Smooth muscle cell (in vitro differentiated cells): ENCODE results near the gene CD300LF. TPM values are rescaled to one million over a fixed set of nuclear protein-coding genes. Genes with fewer than 3 reads are reported as not detected.

Source experiments
- DNase-seq: peaks from one replicate; lab custom pipeline; 2025; ENCODE audit not compliant: unreplicated experiment; lab: John Stamatoyannopoulos, UW
- H2AFZ ChIP-seq: fragments of 200-600 bp; sonication (generic); 2 replicates; pipeline ENCODE4 v1.6.0; 2016; ENCODE audit warnings: antibody characterized with exemption, low read depth, mild to moderate bottlenecking
- H3F3A ChIP-seq: fragments of 200-600 bp; sonication (generic); 2 replicates; pipeline ENCODE4 v1.6.0; 2017; ENCODE audit warnings: antibody characterized with exemption, low read depth
- H3K27ac ChIP-seq: fragments of 200-600 bp; sonication (generic); 2 replicates; pipeline ENCODE4 v1.5.1; 2016; ENCODE audit warnings: low read depth, mild to moderate bottlenecking
- H3K27me3 ChIP-seq: fragments of 200-600 bp; sonication (generic); 2 replicates; pipeline ENCODE4 v1.6.1; 2016; ENCODE audit warnings: low read depth, mild to moderate bottlenecking
- H3K36me3 ChIP-seq: fragments of 200-600 bp; sonication (generic); 2 replicates; pipeline ENCODE4 v1.5.1; 2016; ENCODE audit warnings: low read depth
- H3K4me1 ChIP-seq: fragments of 200-600 bp; sonication (generic); 2 replicates; pipeline ENCODE4 v1.5.1; 2016; ENCODE audit warnings: low read depth
- H3K4me2 ChIP-seq: fragments of 200-600 bp; sonication (generic); 2 replicates; pipeline ENCODE4 v1.6.0; 2016; ENCODE audit warnings: mild to moderate bottlenecking
- H3K4me3 ChIP-seq: fragments of 200-600 bp; sonication (generic); 2 replicates; pipeline ENCODE4 v1.5.1; 2016; ENCODE audit warnings: mild to moderate bottlenecking
- H3K79me2 ChIP-seq: fragments of 200-600 bp; sonication (generic); 2 replicates; pipeline ENCODE4 v1.6.0; 2016; ENCODE audit warnings: low read depth, mild to moderate bottlenecking
- H3K9ac ChIP-seq: fragments of 200-600 bp; sonication (generic); 2 replicates; pipeline ENCODE4 v1.6.0; 2016; ENCODE audit warnings: low read depth
- H3K9me3 ChIP-seq: fragments of 200-600 bp; sonication (generic); replicated peaks from 2 replicates; pipeline ENCODE4 v1.5.1; 2016; ENCODE audit warnings: low read depth
- H4K20me1 ChIP-seq: fragments of 200-600 bp; sonication (generic); 2 replicates; pipeline ENCODE4 v1.6.0; 2016; ENCODE audit warnings: low read depth
- WGBS: methylation state at CpG from one replicate; pipeline ENCODE4 v1.1.7; 2016; ENCODE audit warnings: low lambda C conversion rate; 5-methylcytosine and 5-hydroxymethylcytosine counted together
- polyA plus RNA-seq: library from polyadenylated mRNA; unstranded; fragments of >200 nt; fragmentation: Nextera tagmentation; extraction: Ambion mirVana; gene quantifications from 2 replicates; pipeline ENCODE4 v1.2.1, GENCODE V29; 2016
- total RNA-seq: library from RNA; depleted of rRNA; stranded (reverse); fragments of >200 nt; gene quantifications from 2 replicates; pipeline ENCODE4 v1.2.3, GENCODE V29; 2014
- TF ChIP-seq, protein P1 (sequence below): fragments of 200-600 bp; sonication (generic); IDR thresholded peaks from 2 replicates; pipeline ENCODE4 v1.5.1; 2017; ENCODE audit warnings: borderline replicate concordance, mild to moderate bottlenecking, antibody characterized with exemption; ENCODE audit not compliant: insufficient read depth, poor library complexity, severe bottlenecking

Gene CD300LF
- total RNA-seq (not detected in 2 replicates), polyA plus RNA-seq (not detected in 2 replicates)

DNA sequence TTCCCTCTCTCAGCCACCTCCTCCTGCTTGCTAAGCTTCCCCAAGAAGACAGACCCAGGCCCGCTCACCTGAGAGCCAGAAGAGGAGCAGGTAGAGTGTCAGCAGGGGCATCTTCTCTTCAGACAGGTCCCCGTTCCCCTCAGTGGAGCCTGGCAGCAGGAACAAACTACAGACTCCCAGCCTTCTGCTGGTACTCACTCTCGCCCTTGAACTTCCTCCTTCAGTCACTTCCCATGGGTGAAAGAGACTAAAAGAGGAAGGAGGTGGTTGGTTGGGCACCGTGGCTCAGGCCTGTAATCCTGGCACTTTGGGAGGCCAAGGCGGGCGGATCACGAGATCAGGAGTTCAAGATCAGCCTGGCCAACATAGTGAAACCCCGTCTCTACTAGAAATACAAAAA, at the start of gene CD300LF:
TSS of gene CD300LF (minus strand) at position 168 of the 400 bp plus-strand sequence. CDS start at position 111, 57 bp downstream.
- Histone ChIP-seq H3K27me3 (peaks cover 11% of the 10 kb centered on the region), H3K4me2 (no peak within 1 kb of the TSS), H2AFZ (no peak within 1 kb of the TSS), H4K20me1 (no peaks in the 10 kb centered on the region), H3K79me2 (no peaks in the 10 kb centered on the region), H3F3A (no peaks in the 10 kb centered on the region), H3K36me3 (no peaks in the 10 kb centered on the region), H3K27ac (no peak within 1 kb of the TSS), H3K4me3 (no peak within 1 kb of the TSS), H3K4me1 (no peaks in the 10 kb centered on the region), H3K9ac (no peak within 1 kb of the TSS), H3K9me3 (no peaks in the 10 kb centered on the region)
- no peak for DNase-seq
- TF ChIP-seq, protein P1, sequence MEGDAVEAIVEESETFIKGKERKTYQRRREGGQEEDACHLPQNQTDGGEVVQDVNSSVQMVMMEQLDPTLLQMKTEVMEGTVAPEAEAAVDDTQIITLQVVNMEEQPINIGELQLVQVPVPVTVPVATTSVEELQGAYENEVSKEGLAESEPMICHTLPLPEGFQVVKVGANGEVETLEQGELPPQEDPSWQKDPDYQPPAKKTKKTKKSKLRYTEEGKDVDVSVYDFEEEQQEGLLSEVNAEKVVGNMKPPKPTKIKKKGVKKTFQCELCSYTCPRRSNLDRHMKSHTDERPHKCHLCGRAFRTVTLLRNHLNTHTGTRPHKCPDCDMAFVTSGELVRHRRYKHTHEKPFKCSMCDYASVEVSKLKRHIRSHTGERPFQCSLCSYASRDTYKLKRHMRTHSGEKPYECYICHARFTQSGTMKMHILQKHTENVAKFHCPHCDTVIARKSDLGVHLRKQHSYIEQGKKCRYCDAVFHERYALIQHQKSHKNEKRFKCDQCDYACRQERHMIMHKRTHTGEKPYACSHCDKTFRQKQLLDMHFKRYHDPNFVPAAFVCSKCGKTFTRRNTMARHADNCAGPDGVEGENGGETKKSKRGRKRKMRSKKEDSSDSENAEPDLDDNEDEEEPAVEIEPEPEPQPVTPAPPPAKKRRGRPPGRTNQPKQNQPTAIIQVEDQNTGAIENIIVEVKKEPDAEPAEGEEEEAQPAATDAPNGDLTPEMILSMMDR, result no peak
- 92% methylated on average over 8 of the region's 8 CpGs for WGBS

DNA sequence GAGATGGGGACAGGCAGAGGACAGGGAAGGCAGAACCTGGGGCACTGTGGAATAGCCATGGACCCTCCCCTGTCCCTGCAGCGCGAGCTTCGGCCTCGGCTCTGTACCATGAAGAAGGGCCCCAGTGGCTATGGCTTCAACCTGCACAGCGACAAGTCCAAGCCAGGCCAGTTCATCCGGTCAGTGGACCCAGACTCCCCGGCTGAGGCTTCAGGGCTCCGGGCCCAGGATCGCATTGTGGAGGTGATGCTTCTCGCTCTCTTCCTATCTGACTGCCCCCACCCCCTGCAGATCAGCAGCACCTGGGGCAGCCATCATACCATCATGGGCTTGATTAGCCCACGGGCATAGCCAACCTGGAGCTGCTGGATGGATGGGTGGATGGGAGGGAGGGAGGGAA, 49.2 kb upstream of the CD300LF start:
- no peak overlapping the region for H3K9ac ChIP-seq
- no peaks in the 10 kb centered on the region for H3K9me3 ChIP-seq
- no peaks in the 10 kb centered on the region for H3K79me2 ChIP-seq
- H3K36me3 ChIP-seq, result no peaks in the 10 kb centered on the region
- TF ChIP-seq, protein P1, result no peak
- WGBS, result 98% methylated on average over 11 of the region's 11 CpGs
- H3F3A ChIP-seq, result no peaks in the 10 kb centered on the region
- H3K27me3 ChIP-seq, result no peaks in the 10 kb centered on the region
- DNase-seq, result no peak
- H3K4me2 ChIP-seq, result no peak overlapping the region
- H4K20me1 ChIP-seq, result no peaks in the 10 kb centered on the region
- H3K4me1 ChIP-seq, result peaks cover 61% of the 10 kb centered on the region
- no peak overlapping the region for H2AFZ ChIP-seq
- no peak overlapping the region for H3K27ac ChIP-seq
- H3K4me3 ChIP-seq, result no peak overlapping the region

- 81% methylated on average over 5 of the region's 5 CpGs for WGBS
- Histone ChIP-seq H3K9ac (no peak overlapping the region), H3K36me3 (no peaks in the 10 kb centered on the region), H3K4me3 (no peak overlapping the region), H2AFZ (no peak overlapping the region), H3K79me2 (peaks cover 2% of the 10 kb centered on the region), H4K20me1 (no peaks in the 10 kb centered on the region), H3K27me3 (no peaks in the 10 kb centered on the region), H3K9me3 (no peaks in the 10 kb centered on the region), H3K4me1 (peaks cover 61% of the 10 kb centered on the region), H3K4me2 (no peak overlapping the region), H3F3A (no peaks in the 10 kb centered on the region), H3K27ac (no peak overlapping the region)
- TF ChIP-seq, protein P1, result no peak
- no peak for DNase-seq
Observed at GRCh38 chr17:74761419-74761818, 48.7 kb upstream of the CD300LF start.

DNA sequence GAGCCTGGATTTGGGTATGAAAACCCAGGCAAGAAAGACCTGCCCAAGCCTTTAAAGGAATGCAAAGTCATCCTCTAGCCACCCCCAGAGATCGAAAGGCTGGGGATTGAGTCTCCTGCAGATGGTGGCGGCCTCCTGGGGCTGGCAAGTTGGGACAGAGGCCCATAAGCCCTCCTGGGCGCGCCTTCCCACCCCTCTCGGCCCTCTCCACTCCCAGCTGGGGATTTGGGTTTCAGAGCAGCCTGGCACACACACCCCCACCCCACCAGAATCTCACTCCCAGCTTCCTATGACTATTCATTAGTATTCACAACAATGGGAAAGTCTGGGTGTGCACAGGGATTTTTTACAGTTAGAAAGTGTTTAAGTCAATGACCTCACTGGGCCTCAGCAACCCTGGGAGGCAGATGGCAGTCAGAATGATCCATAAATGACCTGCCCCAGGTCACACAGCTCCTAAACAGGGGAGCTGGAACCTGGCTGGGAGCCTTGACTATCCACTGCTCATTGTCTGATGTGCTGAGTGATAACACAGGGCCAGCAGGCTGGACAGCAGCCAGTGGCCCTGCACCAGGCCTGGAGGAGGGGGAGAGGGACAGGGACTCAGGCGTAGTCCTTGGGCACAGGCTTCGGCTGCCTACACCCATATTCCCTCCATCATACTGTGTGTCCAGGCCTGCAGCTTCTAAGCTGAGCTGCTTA, 47.8 kb upstream of the CD300LF start:
- Histone ChIP-seq H3K4me3 (no peak overlapping the region), H3K4me2 (peak overlapping the region; percentile 68), H3K79me2 (peaks cover 4% of the 10 kb centered on the region), H3K4me1 (peaks cover 61% of the 10 kb centered on the region), H3K27ac (peak overlapping the region; percentile 59), H3K36me3 (no peaks in the 10 kb centered on the region), H2AFZ (no peak overlapping the region), H3K27me3 (no peaks in the 10 kb centered on the region), H3F3A (no peaks in the 10 kb centered on the region), H3K9me3 (no peaks in the 10 kb centered on the region), H4K20me1 (no peaks in the 10 kb centered on the region), H3K9ac (no peak overlapping the region)
- TF ChIP-seq, protein P1, result no peak
- no peak for DNase-seq
- 64% methylated on average over 7 of the region's 7 CpGs for WGBS
